GM21825 (cell line): ENCODE results near the gene CNNM3.
A peak's percentile ranks its signal among the peaks of the same experiment; 100 is the strongest.
"Not testable (repeated sequence)": the region's sequence is repeated elsewhere in the genome, so short reads cannot be mapped to it uniquely, and the experiment has no call there.

Experiments
- ATAC-seq: cut with Tn5 transposase; IDR thresholded peaks from one replicate; pipeline ENCODE4 v1.9.1; 2021; ENCODE audit warnings: mild to moderate bottlenecking, moderate library complexity; ENCODE audit not compliant: unreplicated experiment

The CNNM3 gene

DNA sequence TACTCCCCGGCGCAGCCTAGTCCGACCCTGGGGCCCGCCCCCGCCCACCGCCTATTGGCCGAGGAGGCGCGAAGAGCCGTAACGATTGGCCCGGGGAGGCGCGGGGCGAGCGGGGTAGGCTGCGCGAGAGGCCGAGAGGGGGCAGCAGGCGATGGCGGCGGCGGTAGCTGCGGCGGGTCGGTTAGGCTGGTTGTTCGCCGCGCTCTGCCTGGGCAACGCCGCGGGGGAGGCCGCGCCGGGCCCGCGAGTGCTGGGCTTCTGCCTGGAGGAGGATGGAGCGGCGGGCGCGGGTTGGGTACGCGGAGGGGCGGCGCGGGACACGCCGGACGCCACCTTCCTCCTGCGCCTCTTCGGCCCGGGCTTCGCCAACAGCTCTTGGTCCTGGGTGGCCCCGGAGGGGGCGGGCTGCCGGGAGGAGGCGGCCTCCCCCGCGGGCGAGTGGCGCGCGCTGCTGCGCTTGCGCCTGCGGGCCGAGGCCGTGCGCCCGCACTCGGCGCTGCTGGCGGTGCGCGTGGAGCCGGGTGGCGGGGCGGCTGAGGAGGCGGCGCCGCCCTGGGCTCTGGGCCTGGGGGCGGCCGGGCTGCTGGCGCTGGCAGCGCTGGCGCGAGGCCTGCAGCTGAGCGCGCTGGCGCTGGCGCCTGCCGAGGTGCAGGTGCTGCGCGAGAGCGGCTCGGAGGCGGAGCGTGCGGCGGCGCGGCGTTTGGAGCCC is at the start of gene CNNM3:
Gene CNNM3 (plus strand): TSS at position 142 of the 709 bp plus-strand sequence. CDS start 10 bp downstream, at position 152.
- ATAC-seq: peak; percentile 81

DNA sequence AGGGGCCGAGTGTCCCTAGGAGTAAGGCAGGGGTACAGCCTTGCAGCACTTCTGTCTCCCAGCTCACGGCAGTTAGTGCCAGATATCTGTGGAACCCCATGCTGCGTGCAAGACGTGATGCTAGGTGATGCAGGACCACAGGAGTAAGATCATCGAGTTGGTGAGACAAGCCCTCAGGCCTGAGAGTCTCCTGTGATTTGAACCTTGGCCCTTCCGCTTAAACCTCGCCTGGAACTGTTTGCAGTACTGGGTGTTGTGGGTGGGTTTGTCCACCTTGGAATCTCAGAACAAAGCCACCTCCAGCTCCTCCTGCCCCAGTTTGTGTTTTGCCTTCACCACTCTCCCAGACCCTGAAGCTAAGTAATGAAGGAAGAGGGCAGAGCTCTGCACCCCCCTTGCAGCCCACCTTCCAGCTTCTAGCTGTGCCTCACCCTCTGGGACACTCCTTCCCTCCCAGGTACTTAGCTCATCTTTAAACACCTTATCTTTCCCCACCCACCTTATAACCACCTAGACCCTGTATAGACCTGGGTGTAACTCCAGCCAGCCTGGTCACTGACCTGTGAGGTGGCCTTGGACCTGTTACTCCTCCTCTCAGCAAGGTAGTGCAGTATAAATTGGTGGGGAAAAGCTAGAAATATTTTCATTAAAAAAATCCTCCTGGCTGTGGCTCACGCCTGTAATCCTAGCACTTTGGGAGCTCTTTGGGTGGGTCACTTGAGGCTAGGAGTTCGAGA is 48.8 kb upstream of the CNNM3 start:
- ATAC-seq: no peak

DNA sequence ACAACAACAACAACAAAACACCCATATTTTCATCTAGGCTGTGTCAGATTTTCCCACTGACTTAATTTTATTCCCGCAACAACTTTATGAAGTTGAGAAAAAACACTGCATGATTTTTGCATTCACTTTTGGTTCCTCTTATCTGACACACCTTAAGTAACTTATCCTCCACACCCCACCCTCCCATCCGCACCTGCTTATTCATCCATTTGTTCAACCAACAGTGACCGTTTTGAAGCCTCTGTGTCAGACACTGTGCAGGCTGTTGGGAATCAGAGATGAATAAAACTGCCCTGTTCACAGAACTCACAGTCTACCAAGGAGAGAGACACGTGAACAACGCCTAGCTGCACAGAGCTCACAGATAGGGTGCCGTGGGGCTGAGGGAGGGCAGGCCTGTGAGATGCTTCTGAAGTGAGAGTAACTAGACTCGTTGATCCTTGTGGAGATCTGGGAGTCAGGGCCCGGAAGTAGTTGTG is 47.9 kb upstream of the CNNM3 start:
- peak; percentile 37 for ATAC-seq

DNA sequence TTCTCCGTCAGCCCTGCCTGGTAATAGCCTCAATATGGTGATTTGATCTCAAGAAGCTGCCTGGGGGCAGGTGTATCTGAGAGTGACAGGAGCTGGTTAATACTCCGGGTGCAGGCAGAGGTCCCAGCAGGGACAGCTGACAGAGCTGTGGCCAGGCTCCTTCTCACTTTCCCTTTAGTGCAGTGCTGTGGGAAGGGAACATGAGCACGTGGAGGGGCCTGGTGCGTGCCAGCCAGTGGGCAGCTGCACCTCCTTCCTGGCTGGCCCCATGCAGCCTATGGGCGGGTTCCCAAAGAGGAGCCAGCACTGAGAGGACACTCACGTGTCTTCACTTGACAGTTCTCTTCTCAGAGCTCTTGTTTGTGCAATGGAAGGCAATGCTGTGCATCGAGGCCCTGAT is 46.3 kb upstream of the CNNM3 start:
- ATAC-seq: no peak

DNA sequence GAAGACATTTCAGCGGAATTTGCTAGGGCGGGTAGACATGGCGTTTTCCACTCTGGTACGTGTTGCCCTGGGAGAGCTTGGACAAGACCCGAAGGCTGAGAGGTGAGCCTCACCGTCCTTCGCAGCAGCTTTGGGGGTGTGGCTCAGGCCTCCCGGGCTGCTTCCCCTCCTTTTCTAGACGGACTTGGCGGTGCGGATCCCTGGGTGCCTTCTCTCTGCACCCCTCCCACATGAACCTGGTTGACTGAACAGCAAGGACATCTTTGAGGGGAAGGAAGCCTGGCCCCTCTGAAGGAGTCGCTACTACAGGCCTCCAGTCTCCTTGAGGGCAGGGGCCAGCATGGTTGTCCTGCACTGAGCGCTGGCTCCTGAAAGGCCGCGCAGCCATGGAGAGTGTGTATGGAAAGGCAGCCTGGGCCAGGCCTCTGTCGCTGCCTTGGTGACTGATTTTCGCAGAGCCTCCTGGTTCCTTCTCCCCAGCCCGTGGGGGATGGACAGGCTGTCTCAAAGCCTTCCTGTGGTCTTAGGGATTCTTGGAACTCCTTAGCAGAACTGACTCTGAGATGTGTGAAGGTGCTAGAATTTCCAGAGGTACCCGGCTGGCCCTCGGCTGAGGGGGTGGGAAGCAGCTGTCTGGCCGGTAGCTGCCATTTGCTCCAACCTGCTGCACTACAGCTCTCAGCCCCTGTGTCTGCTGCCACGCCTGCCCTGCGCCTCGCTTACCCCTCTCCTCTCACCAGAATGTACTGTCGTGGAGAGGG is 45.4 kb upstream of the CNNM3 start:
- no peak for ATAC-seq

DNA sequence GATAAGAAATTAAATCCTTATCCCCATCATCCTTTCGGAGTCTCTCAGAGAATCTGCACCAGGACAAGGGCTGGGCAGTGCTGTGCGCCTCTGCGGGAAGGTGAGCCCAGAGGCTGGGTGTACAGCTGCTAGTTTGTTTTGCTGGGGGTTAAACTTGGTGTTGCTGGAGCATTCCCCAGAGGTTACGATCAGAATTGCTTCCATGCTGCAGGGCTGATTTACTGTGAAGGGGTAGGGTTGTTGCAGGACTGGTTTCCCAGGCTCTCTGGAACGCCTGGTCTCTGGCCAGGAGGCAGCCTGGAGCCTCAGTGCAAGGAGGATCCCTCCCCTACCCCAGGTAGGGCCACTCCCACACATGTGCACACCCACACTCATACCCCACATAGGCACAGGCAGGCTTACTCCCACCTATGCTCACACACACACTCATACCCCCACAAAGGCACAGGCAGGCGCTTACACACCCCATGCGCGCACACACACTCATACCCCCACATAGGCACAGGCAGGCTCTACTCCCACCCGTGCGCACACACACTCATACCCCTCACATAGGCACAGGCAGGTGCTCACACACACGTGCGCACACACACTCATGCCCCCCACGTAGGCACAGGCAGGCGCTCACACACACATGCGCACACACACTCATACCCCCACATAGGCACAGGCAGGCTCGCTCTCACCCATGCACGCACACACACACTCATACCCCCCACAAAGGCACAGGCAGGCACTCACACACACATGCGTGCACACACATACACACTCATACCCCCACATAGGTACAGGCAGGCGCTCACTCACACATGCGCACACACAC is 44.1 kb upstream of the CNNM3 start:
- no peak for ATAC-seq

DNA sequence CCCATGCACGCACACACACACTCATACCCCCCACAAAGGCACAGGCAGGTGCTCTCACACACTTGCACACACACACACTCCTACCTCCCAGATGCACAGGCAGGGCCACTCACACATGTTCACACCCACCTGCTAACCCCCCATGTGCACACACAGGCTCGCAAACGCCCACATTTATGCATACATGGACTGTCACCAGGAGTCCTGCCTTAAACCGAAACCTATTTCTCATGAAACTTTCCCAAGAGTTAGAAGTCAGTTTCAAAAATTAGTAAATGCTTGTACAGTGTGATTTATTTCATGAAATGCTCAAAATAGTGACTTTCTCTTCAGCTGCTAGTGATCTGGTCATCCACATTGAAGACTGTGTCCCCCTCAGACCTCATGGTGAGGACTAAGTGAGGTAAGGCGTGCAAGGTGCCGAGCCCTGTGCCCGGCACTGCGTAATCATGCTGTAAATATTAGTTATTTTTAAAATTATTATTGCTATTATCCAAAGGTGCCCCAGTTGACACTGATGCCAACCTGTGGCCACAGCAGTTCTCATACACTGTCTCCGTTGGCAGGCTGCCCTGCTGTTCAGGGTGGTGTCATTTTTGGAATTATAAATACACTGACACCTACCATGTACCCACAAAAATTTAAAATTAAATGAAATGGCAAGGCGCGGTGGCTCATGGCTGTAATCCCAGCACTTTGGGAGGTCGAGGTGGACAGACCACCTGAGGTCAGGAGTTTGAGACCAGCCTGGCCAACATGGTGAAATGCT is 43.0 kb upstream of the CNNM3 start:
- no peak for ATAC-seq

DNA sequence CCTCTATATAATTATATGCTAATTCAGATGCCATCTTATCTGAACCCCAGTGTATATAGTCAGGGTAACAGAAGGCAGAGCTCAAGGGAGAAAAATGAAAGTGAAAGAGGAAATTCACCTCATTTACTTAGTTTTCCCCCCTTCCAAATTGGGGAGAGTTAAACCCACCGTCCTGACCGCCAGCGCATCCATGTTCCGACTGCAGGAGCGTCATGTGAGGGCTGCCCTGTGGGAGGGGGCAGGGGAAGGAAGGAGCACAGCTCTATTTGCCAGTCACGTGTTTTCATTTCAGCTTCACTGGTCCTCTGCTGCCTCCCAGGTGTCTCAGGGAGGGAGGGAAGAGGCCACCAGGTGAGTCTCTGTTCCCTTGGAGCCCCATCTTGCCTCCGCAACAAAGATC is 42.1 kb upstream of the CNNM3 start:
- no peak for ATAC-seq

DNA sequence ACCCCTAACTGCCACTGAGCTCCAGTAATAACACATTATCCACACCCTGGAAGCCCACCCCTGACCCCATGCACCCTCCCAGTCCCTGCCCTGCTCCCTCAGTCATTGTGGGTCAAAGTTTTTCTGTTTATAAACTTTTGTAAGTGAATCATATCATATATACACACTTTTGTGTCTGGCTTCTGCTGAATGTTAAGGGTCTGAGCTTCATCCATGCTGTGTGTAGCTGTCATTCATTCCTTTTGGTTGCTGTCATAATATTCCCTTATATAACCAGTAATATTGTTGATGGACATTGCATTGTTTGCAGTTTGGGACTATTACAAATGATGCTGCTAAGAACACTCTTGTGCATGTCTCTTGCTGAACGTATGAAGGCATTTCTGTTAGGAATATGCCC is 40.9 kb upstream of the CNNM3 start:
- no peak for ATAC-seq

DNA sequence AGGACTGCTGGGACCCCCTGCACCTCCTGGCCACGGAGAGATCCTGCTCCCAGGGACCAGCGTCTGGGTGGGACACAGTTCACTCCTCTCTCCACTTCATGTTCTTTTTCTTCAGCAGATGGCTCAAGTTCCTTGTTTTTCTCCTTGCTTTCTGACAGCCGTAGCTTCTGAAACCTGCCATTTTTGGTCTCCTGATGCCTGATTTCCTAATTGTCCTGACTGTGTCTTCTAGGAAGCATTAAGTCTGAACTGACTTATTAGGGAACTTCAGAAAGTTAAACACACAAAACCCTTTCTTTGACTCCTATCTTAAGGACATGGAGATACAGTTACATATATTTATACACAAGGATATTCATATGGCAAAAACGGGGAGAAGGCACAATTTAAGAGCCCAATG is 32.7 kb upstream of the CNNM3 start:
- no peak for ATAC-seq

DNA sequence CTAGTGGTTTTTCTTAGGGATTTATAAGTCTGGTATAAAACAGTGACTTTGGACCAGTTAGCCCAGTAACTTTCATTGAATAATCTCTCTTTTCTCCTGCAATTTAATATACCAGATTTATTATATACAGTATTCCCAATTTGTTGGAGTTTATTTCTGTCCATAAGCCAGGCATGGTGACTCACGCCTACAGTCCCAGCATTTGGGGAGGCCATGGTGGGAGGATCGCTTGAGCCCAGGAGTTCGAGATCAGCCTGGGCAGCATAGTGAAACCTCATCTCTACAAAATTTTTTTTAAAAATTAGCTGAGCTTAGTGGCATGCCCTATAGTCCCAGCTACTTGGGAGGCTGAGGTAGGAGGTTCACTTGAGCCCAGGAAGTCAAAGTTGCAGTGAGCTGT is 28.7 kb upstream of the CNNM3 start:
- ATAC-seq: no peak

DNA sequence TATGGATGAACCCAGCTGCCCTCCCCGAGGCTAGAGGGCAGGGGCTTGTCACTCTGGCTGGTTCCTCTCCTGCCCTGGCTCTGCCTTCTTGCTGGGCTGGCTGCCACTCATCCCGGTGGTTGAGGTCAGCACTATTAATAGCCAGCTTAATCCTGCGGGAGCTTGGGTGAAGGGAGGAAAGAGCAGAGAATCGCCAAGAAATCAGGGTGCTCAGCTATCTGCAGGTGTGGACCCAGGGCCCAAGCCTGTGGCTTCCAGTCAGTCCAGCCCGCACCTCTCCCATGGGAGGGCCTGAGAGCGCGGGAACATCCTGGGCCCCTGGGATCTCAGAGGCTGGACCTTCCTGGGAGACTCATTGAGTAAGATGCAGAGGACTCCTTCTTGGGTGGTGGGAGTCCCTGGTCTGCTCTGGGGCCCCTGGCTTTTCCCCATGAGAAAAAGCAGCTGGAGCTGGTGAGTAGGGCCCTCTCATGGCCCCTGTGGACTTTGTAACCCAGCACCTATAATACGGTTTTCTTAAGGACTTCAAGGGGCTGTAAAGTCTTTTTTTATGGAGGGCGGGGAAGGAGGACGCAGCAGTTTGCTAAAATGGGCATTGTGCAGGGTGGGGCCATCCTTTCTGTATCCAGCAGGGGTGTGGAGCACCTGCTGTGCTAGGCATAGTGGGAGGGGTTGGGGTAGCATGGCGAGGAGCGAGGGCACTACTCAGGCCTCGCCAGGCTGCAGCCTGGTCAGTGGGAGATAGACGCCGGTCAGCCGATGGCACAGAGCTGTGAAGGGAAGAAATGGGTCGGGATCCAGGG is 27.4 kb upstream of the CNNM3 start:
- no peak for ATAC-seq

DNA sequence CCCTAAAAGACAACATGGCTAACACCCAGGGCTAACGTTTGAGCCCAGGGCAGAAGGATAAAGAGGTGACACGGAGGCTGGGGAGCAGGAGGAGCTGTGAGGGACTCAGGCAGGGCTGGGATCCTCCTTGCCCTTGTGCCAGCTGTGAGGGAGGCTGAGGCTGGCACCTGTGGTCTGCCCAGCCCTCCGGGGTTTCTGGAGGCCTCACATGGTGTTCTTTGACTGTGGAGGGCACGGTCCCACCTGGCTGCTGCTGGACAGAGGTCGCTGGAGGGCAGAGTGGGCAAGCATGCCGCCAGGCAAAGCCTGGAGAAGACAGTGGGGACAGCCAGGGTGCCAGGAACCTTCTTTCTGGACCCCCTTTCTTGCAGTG is 26.8 kb upstream of the CNNM3 start:
- no peak for ATAC-seq

DNA sequence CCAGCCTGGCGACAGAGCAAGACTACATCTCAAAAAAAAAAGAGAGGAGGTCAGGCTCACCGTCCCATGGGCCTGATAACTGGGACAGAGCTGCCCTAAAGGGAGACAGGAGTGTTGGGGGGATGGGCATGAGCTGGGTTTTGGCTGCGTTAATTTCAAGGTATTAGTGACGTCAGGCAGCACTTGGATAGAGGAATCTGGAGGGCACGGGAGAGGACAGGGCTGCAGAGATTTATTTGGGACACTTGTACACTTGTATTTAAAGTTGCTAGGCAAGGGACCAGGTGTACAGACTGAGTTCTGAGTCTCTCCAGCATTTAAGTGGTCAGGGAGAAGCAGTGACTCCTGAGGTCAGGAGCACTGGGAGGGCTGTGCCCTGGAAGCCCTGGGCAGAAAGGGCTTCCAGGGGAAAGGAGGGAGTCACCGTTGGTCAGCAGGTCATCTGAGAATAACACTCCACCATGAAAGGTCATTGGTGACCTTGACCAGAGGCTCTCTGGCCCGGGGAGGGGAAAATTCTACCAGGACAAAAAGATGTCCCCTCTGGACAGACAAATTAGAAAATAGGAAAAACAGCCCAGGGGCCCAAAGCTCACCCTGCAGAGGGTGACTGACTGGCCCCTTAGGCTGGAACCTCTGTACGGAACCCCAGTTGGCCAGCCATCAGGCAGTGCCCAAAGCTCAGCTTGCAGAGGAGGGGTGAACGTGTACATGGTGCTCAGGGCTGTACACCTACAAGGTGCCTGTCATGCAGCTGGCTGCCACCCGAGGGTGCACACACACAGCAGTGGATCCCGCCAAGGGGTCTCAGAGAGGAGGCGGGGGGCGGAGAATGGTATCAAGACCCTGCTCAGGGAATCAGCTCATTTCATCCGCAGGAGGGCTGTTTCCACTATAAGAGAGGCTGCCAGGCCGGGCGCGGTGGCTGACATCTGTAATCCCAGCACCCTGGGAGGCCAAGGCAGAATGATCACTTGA is 23.0 kb upstream of the CNNM3 start:
- ATAC-seq: no peak

DNA sequence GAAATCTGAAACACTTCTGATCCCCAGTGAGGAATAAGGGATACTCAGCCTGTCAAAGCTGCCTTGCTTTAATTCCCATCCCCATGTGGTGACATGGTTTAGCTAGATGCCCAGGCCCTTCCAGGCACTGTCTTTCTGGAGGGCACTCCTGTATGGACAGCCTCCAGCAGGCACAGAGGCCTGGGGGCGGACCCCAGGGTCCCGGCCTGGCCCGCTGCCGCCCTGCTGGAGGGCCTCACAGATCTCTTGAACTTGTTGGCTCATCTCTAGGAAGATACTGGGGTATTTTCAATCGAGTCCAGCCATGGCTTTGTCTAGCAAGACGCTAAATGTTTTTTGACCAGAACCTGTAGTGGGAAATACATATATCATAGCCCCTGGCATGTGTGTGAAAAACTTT is 21.0 kb upstream of the CNNM3 start:
- ATAC-seq: no peak

DNA sequence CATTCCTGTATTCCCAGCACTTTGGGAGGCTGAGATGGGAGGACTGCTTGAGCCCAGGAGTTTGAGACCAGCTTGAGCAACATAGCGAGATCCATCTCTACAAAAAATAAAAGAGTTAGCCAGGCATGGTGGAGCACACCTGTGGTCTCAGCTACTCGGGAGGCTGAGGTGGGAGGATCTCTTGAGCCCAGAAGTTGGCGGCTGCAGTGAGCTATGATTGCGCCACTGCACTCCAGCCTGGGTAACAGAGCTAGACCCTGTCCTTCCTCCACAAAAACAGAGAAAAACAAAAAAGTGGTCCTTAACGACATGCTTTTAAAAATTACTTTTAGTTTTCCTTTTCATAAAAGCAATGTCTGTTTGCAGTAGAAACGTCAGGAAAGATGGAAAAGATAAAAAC is 19.6 kb upstream of the CNNM3 start:
- ATAC-seq: not testable (repeated sequence)

DNA sequence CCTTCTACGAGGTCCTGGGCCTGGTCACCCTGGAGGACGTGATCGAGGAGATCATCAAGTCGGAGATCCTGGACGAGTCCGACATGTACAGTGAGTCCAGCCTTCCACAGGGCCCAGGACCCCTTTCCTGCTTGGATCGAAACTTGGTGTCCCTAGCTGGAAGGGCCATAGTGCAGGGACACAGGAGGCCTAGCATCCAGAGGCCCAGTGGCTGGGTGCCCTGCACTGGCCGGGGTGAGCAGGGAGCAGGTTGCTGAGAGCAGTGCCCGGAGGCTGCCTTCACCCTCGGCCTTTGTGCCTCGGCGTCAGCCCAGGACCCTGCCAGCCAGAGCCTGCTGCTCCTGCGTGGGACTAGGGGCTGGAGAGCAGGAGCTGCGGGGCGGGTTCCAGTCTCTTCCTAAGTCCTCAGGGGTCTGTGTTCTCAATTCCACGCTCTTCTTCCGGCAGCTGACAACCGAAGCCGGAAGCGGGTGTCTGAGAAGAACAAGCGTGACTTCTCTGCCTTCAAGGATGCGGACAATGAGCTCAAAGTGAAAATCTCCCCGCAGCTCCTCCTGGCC is 18.9 kb upstream of the CNNM3 start:
- ATAC-seq: no peak
